SU-DHL-6 (cell line): ENCODE measurements around the gene HSD17B13.
"Not testable (repeated sequence)": the region's sequence is repeated elsewhere in the genome, so short reads cannot be mapped to it uniquely, and the experiment has no call there.

ENCODE experiments used
- H2AFZ ChIP-seq: fragments of 200-600 bp; sonication (generic); 2 replicates; pipeline ENCODE4 v1.6.1; 2014; ENCODE audit warnings: low read depth, mild to moderate bottlenecking, moderate library complexity, mixed read lengths, antibody characterized with exemption, low read length; ENCODE audit not compliant: severe bottlenecking
- H3F3A ChIP-seq: fragments of 200-600 bp; shearing (Covaris generic); 2 replicates; pipeline ENCODE4 v1.6.0; 2016; ENCODE audit warnings: antibody characterized with exemption, mild to moderate bottlenecking; ENCODE audit not compliant: insufficient read depth
- H3K27ac ChIP-seq: fragments of 200-600 bp; sonication (generic); 2 replicates; pipeline ENCODE4 v1.5.1; 2016; ENCODE audit warnings: low read depth, mild to moderate bottlenecking, low read length, moderate library complexity, mixed read lengths
- H3K27me3 ChIP-seq: fragments of 200-600 bp; sonication (generic), shearing (Covaris generic); 2 replicates; pipeline ENCODE4 v1.6.0; 2014; ENCODE audit warnings: mild to moderate bottlenecking, low read length
- H3K36me3 ChIP-seq: fragments of 200-600 bp; sonication (generic); 2 replicates; pipeline ENCODE4 v1.6.1; 2014; ENCODE audit warnings: mild to moderate bottlenecking, low read length, mixed read lengths
- H3K4me2 ChIP-seq: fragments of 300-600, 200-600 bp; shearing (Covaris generic), sonication (generic); 2 replicates; pipeline ENCODE4 v1.6.0; 2014; ENCODE audit warnings: low read length, low read depth, mild to moderate bottlenecking; ENCODE audit not compliant: poor library complexity, severe bottlenecking
- H3K4me3 ChIP-seq: fragments of 200-600 bp; sonication (generic); 2 replicates; pipeline ENCODE4 v1.5.1; 2014; ENCODE audit warnings: antibody characterized with exemption, low read length, mild to moderate bottlenecking, mixed read lengths; ENCODE audit not compliant: insufficient read depth, poor library complexity, severe bottlenecking
- H3K79me2 ChIP-seq: fragments of 200-600 bp; sonication (generic); 2 replicates; pipeline ENCODE4 v1.6.1; 2014; ENCODE audit warnings: mild to moderate bottlenecking, low read length, moderate library complexity; ENCODE audit not compliant: insufficient read depth
- H3K9ac ChIP-seq: fragments of 200-600 bp; sonication (generic); 2 replicates; pipeline ENCODE4 v1.7.0; 2014; ENCODE audit warnings: mild to moderate bottlenecking, low read length
- H3K9me2 ChIP-seq: fragments of 200-600 bp; sonication (generic); replicated peaks from 2 replicates; pipeline ENCODE4 v1.6.1; 2014; ENCODE audit warnings: low read length; ENCODE audit not compliant: insufficient read depth
- H3K9me3 ChIP-seq: fragments of 200-600 bp; sonication (generic); 2 replicates; pipeline ENCODE4 v1.6.1; 2014; ENCODE audit warnings: low read length, mixed read lengths; ENCODE audit not compliant: insufficient read depth
- H4K20me1 ChIP-seq: fragments of 200-600 bp; sonication (generic); 2 replicates; pipeline ENCODE4 v1.6.1; 2014; ENCODE audit warnings: low read depth, mild to moderate bottlenecking, antibody characterized with exemption, low read length, moderate library complexity, mixed read lengths
- EZH2phosphoT487 ChIP-seq: fragments of 200-600 bp; sonication (generic), shearing (Covaris generic); conservative IDR thresholded peaks from 2 replicates; pipeline ENCODE4 v1.6.1; 2018; ENCODE audit warnings: mild to moderate bottlenecking, antibody characterized with exemption, low read length, moderate library complexity, mixed read lengths
- TF ChIP-seq, protein P1 (sequence below): fragments of 200-600 bp; sonication (generic); IDR thresholded peaks from one replicate; pipeline ENCODE4 v1.5.1; 2017; ENCODE audit warnings: antibody characterized with exemption, mild to moderate bottlenecking, low read length, moderate library complexity; ENCODE audit not compliant: insufficient read depth, poor library complexity, severe bottlenecking

Gene HSD17B13

DNA sequence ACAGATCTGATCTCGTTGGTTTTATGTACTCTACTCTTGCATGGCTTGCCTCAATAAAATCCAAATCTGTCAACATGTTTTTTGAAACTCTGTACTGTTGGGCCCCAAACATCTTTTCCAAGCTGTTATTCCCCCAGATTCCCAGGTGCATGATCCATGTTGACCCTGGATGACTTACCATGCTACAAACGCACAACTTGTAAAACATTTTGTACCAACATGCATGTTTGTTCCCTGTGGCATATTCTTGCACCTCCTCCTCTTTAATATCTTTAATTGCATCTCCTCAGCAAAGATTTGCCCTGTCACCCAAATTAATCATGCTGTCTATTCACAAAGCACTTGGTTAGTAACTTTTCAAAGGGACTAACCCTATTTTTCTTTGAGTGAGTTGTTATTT, 24.3 kb downstream of the HSD17B13 start:
- Histone ChIP-seq H3K9me3 (no peaks in the 10 kb centered on the region), H3F3A (no peaks in the 10 kb centered on the region), H3K9ac (no peak overlapping the region), H3K27ac (no peak overlapping the region), H4K20me1 (no peaks in the 10 kb centered on the region), H3K79me2 (no peaks in the 10 kb centered on the region), H3K4me2 (no peak overlapping the region), H3K9me2 (no peaks in the 10 kb centered on the region), H2AFZ (no peak overlapping the region), H3K4me3 (no peak overlapping the region), H3K27me3 (no peaks in the 10 kb centered on the region), H3K36me3 (no peaks in the 10 kb centered on the region)
- no peak for TF ChIP-seq EZH2phosphoT487
- TF ChIP-seq, protein P1, sequence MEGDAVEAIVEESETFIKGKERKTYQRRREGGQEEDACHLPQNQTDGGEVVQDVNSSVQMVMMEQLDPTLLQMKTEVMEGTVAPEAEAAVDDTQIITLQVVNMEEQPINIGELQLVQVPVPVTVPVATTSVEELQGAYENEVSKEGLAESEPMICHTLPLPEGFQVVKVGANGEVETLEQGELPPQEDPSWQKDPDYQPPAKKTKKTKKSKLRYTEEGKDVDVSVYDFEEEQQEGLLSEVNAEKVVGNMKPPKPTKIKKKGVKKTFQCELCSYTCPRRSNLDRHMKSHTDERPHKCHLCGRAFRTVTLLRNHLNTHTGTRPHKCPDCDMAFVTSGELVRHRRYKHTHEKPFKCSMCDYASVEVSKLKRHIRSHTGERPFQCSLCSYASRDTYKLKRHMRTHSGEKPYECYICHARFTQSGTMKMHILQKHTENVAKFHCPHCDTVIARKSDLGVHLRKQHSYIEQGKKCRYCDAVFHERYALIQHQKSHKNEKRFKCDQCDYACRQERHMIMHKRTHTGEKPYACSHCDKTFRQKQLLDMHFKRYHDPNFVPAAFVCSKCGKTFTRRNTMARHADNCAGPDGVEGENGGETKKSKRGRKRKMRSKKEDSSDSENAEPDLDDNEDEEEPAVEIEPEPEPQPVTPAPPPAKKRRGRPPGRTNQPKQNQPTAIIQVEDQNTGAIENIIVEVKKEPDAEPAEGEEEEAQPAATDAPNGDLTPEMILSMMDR = no peak

DNA sequence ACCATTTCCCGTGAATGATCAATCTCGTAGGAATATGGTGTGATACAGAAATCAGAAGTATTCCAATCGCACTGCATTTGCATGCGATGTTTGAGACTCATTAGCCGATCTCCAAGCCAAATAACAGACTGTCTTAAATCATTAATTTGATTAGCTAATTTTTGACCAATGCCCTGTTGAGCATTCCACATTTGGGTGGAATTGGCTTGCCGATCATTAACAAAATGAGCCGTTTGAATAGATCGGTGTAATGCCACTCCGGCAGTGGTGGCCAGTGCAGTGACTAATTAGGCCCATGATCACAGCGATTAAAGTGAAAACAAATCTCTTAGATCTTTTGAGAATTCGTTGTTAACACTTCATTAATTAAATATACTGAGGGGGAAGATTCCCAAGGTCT, 27.8 kb downstream of the HSD17B13 start:
- H3K79me2 ChIP-seq, H3K9ac ChIP-seq, H4K20me1 ChIP-seq, H3K9me2 ChIP-seq, H3K9me3 ChIP-seq, H3K36me3 ChIP-seq, H3K27me3 ChIP-seq, H3K27ac ChIP-seq, H3K4me3 ChIP-seq, H2AFZ ChIP-seq, H3K4me2 ChIP-seq, H3F3A ChIP-seq: not testable (repeated sequence)

DNA sequence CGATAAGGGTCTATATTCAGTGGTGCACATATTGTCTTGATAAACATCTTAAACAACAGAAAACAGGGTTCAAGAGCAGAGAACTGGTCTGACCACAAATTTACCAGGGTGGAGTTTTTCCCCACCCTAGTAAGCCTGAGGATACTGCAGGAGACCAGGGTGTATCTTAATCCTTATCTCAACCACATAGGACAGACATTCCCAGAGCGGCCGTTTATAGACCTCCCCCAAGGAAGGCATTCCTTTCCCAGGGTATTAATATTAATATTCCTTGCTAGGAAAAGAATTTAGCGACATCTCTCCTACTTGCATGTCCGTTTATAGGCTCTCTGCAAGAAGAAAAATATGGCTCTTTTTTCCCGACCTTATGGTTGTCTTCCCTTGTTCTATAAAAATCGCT, 28.8 kb downstream of the HSD17B13 start:
- not testable (repeated sequence) for H2AFZ ChIP-seq, H3K9me2 ChIP-seq, H3K27me3 ChIP-seq

DNA sequence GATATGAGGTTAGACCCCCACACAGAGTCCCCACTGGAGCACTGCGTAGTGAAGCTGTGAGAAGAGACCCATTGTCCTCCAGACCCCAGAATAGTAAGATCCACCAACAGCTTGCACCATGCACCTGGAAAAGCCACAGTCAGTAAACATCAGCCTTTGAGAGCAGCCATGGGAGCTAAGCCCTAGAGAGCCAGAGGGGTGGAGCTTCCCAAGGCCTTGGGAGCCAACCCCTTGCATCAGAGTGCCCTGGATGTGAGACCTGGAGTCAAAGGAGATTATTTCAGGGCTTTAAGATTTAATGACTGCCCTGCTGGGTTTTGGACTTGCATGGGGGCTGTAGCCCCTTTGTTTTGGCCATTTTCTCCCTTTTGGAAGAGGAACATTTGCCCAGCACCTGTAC, 35.7 kb downstream of the HSD17B13 start:
- Histone ChIP-seq H3K36me3 (no peaks in the 10 kb centered on the region), H2AFZ (no peak overlapping the region), H3K27me3 (no peaks in the 10 kb centered on the region), H3K27ac (no peak overlapping the region), H3K4me2 (no peak overlapping the region), H4K20me1 (no peaks in the 10 kb centered on the region), H3K9me2 (no peaks in the 10 kb centered on the region), H3K9me3 (no peaks in the 10 kb centered on the region), H3K79me2 (no peaks in the 10 kb centered on the region), H3K9ac (no peak overlapping the region), H3F3A (no peaks in the 10 kb centered on the region), H3K4me3 (no peak overlapping the region)
- no peak for TF ChIP-seq EZH2phosphoT487
- TF ChIP-seq, protein P1 = no peak

More for the DNA sequence above, 28.8 kb downstream of the HSD17B13 start:
- H3K9me3 ChIP-seq, H3K4me2 ChIP-seq, H3K27ac ChIP-seq, H4K20me1 ChIP-seq, H3K36me3 ChIP-seq, H3K79me2 ChIP-seq, H3K9ac ChIP-seq, H3K4me3 ChIP-seq, H3F3A ChIP-seq: not testable (repeated sequence)

DNA sequence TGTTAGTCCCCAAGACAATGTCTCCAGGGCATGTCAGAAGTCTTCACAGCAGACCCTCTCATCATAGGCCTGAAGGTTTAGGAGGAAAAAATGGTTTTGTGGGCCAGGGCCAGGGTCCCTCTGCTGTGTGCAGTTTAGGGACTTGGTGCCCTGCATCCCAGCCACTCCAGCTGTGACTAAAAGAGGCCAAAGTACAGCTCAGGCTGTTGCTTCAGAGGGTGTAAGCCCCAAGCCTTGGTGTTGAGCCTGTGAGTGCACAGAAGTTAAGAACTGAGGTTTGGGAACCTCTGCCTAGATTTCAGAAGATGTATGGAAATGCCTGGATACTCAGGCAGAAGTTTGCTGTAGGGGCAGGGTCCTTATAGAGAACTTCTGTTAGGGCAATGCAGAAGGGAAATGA, 38.4 kb downstream of the HSD17B13 start:
- H3K36me3 ChIP-seq, H2AFZ ChIP-seq, H3K27me3 ChIP-seq, H3K9me3 ChIP-seq, H3K27ac ChIP-seq, H3F3A ChIP-seq, H3K79me2 ChIP-seq, H3K9ac ChIP-seq, H3K4me3 ChIP-seq, H3K4me2 ChIP-seq, H4K20me1 ChIP-seq, H3K9me2 ChIP-seq: not testable (repeated sequence)
